Measurements from ENCODE around the gene KLHL18.
A peak's percentile ranks its signal among the peaks of the same experiment; 100 is the strongest.

KLHL18 gene

DNA sequence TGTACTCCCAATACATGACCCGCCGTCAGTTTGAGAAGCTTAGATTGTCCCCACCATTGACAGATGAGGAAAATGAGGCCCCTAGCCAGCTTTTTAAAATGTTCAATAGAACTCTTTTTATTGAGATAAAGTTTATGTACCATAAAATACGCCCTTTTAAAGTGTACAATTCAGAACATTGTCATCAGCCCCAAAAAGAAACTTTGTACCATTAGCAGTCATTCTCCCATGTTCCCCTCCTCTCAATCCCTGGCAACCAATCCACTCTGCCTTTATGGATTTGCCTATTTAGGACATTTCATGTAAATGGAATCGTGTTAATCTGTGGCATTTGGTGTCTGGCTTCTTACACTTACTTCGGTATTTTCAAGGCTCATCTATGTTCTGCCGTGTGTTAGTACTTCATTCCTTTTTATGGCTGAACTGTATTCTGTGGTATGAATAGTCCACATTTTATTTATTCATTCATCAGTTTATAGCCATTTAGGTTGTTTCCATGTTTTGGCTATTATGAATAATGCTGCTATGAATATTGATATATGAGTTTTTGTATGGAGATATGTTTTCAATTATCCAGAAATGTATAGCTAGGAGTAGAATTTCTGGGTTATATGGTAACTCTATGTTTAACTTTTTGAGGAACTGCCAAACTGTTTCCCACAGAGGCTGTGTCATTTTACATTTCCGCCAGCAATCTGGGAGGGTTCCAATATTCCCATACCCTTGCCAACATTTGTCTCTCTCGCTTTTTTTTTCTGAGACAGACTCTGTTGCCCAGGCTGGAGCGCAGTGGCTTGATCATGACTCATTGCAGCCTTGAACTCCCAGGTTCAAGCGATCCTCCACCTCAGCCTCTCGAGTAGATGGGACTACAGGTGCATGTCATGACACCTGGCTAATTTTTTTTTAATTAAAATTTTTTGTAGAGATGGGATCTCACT is 82.7 kb downstream of the KLHL18 start:
- no peak for TF ChIP-seq TAF1 (IDR thresholded peaks at IDR 0.05; ENCODE audit: low read depth)
- TF ChIP-seq NFIC (IDR thresholded peaks at IDR 0.05), result peak; percentile 68

GRCh38 chr3:47366833-47367232 is 84.1 kb downstream of the KLHL18 start:
- no peak for TF ChIP-seq ZBTB7A (IDR thresholded peaks at IDR 0.05; ENCODE audit: low read depth)
- TF ChIP-seq NFIC (IDR thresholded peaks at IDR 0.05), result no peak
- no peak for TF ChIP-seq EP300 (IDR thresholded peaks at IDR 0.05; ENCODE audit: borderline replicate concordance)
- TF ChIP-seq USF1 (IDR thresholded peaks at IDR 0.05), result no peak
- no peak for TF ChIP-seq CREB1 (IDR thresholded peaks at IDR 0.05; ENCODE audit: low read depth)
- TF ChIP-seq EGR1 (IDR thresholded peaks at IDR 0.05), result no peak
- TF ChIP-seq TCF12 (IDR thresholded peaks at IDR 0.05; ENCODE audit: low read depth), result no peak
- TF ChIP-seq REST (IDR thresholded peaks at IDR 0.05; ENCODE audit: low read depth), result no peak
- no peak for TF ChIP-seq RAD21 (IDR thresholded peaks at IDR 0.05; ENCODE audit: low read depth)
- TF ChIP-seq MAX (IDR thresholded peaks at IDR 0.05), result no peak
- TF ChIP-seq FOXM1 (IDR thresholded peaks at IDR 0.05; ENCODE audit: borderline replicate concordance, low read depth), result no peak
- no peak for TF ChIP-seq TAF1 (IDR thresholded peaks at IDR 0.05; ENCODE audit: low read depth)

GRCh38 chr3:47367631-47368030 is 84.9 kb downstream of the KLHL18 start:
- TF ChIP-seq TAF1 (IDR thresholded peaks at IDR 0.05; ENCODE audit: low read depth), result no peak
- no peak for TF ChIP-seq TEAD4 (IDR thresholded peaks at IDR 0.05)
- TF ChIP-seq NFIC (IDR thresholded peaks at IDR 0.05), result no peak
- no peak for TF ChIP-seq EGR1 (IDR thresholded peaks at IDR 0.05)

DNA sequence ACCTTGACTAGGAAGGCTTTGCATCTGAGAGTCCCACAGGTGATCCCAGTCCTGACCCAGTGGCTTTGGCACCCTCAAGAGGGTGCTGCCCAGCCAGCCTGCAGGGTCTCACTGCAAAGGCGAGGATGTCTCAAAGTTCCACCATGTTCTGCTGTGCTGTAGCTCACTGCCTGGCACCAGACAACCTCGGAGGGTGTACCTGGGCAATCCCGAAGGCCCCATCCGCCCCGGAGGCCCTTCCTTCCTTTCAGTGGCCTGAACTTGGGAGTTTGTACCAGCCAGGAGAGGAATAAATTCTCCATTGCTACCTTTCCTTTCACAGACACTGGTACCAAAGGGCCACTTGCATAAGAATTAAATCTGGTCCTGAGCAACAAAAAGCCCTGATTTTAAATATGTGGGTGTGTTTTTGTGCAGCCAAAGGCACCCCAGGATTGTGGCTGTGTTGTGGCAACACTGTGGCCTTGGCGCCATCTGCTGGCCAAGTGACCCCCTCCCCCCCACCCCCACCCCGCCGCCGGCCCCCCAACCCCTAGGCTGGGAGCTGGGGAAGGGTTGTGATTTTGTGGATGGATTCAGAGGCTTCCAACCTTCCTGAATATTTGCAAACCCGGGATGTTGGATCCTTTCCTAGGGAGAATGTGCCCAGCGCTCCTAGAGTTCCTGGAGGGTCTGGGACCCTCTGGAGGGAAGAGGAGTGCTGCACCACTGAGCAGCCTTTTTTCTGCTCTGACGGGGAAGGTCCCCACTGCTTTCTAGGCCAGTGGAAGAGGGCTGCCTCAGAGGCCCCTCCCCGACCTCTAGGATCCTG is 88.3 kb downstream of the KLHL18 start:
- TF ChIP-seq TEAD4 (IDR thresholded peaks at IDR 0.05) (no peak), RAD21 (IDR thresholded peaks at IDR 0.05; ENCODE audit: low read depth) (peak; percentile 64)

DNA sequence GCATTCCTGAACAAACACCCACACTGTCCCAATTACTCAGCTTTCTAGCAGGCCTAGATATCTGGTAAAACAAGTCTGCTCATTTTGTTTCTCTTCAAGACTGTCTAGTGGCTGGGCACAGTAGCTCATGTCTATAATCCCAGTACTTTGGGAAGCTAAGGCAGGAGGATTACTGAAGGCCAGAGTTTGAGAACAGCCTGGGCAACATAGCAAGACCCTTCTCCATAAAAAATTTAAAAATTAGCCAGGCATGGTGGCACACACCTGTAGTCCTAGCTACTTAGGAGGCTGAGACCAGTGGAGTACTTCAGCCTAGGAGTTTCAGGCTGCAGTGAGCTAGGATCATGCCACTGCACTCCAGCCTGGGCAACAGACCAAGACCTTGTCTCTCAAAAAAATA is 91.8 kb downstream of the KLHL18 start:
- TF ChIP-seq TEAD4 (IDR thresholded peaks at IDR 0.05), result no peak
- no peak for TF ChIP-seq NFIC (IDR thresholded peaks at IDR 0.05)
- no peak for TF ChIP-seq EP300 (IDR thresholded peaks at IDR 0.05; ENCODE audit: borderline replicate concordance)
- no peak for TF ChIP-seq USF1 (IDR thresholded peaks at IDR 0.05)
- TF ChIP-seq CREB1 (IDR thresholded peaks at IDR 0.05; ENCODE audit: low read depth), result no peak
- TF ChIP-seq TCF12 (IDR thresholded peaks at IDR 0.05; ENCODE audit: low read depth), result no peak
- TF ChIP-seq TAF1 (IDR thresholded peaks at IDR 0.05; ENCODE audit: low read depth), result no peak
- no peak for TF ChIP-seq FOXM1 (IDR thresholded peaks at IDR 0.05; ENCODE audit: borderline replicate concordance, low read depth)
- no peak for TF ChIP-seq REST (IDR thresholded peaks at IDR 0.05; ENCODE audit: low read depth)
- TF ChIP-seq RAD21 (IDR thresholded peaks at IDR 0.05; ENCODE audit: low read depth), result no peak
- TF ChIP-seq CEBPB (IDR thresholded peaks at IDR 0.05), result no peak
- no peak for TF ChIP-seq EGR1 (IDR thresholded peaks at IDR 0.05)
- no peak for TF ChIP-seq ZBTB7A (IDR thresholded peaks at IDR 0.05; ENCODE audit: low read depth)

DNA sequence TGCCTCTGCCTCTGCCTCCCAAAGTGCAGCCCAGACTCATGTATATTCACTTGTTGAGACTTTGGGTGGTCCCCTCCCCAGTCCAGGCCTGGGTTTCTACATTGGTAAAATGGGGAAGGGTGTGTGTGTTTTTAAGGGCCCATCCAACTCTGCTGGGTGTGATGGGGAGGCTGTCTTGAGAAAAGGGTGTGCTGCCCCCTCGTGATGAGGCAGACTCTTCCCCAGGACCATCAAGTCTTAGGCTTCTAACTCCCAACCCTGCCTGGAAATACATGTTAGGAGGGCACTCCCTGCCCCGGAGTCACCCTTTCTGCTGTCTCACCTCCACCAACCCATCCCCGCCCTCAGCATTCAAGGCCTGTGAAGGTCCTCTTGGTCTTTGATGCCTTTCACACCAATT is 93.6 kb downstream of the KLHL18 start:
- TF ChIP-seq YY1 (IDR thresholded peaks at IDR 0.05; ENCODE audit: low read depth), result no peak
- TF ChIP-seq USF1 (IDR thresholded peaks at IDR 0.05), result no peak
- no peak for TF ChIP-seq EGR1 (IDR thresholded peaks at IDR 0.05)
- TF ChIP-seq EP300 (IDR thresholded peaks at IDR 0.05; ENCODE audit: borderline replicate concordance), result no peak
- no peak for TF ChIP-seq CREB1 (IDR thresholded peaks at IDR 0.05; ENCODE audit: low read depth)

Data from Ishikawa (cell line).